CD4-positive, alpha-beta T cell (primary cell): ENCODE data around the gene PRKG1. TPM values are rescaled to one million over a fixed set of nuclear protein-coding genes. Genes with fewer than 3 reads are reported as not detected.

ENCODE experiments used
- ATAC-seq: fragments of 200-7000 bp; cut with Tn5 transposase; one replicate; pipeline ENCODE4 v1.10.0; 2022; ENCODE audit warnings: mild to moderate bottlenecking; ENCODE audit not compliant: poor library complexity
- CTCF ChIA-PET: fragments of 350-600 bp; sonication (Branson Sonifier 250); formaldehyde crosslinking; loops from one replicate; lab custom pipeline; 2021; ENCODE audit warnings: antibody characterized with exemption, inconsistent platforms; lab: Charles Lee
- POLR2A ChIA-PET: fragments of 350-600 bp; sonication (Branson Sonifier 250); formaldehyde crosslinking; loops from one replicate; lab custom pipeline; 2021; ENCODE audit warnings: antibody characterized with exemption, inconsistent platforms; lab: Charles Lee
- DNase-seq, 14 experiments: peaks; one replicate each; pipeline ENCODE4 v3.0.0-alpha.2; 2013 to 2020; ENCODE audit warnings: mixed read lengths in 2 of 14
- H3K27ac ChIP-seq, 2 donors: one replicate each; pipeline versions ENCODE4 v1.5.1 to v1.7.0; 2013; ENCODE audit warnings: low read length in 2 of 2, low read depth in 1 of 2, mild to moderate bottlenecking in 1 of 2
- H3K27me3 ChIP-seq, 2 experiments: 1 replicate in 1 of 2; 2 replicates in 1 of 2; pipeline versions ENCODE4 v1.6.1 to v1.7.0; 2013; ENCODE audit warnings: low read length in 2 of 2, control low read depth in 1 of 2, mild to moderate bottlenecking in 1 of 2, moderate library complexity in 1 of 2; ENCODE audit not compliant: insufficient read depth in 2 of 2, control insufficient read depth in 1 of 2
- H3K36me3 ChIP-seq: one replicate; pipeline ENCODE4 v1.6.1; 2013; ENCODE audit warnings: low read length, control low read depth; ENCODE audit not compliant: insufficient read depth
- H3K4me1 ChIP-seq: one replicate; pipeline ENCODE4 v1.6.1; 2013; ENCODE audit warnings: low read length, control low read depth; ENCODE audit not compliant: insufficient read depth
- H3K4me3 ChIP-seq: one replicate; pipeline ENCODE4 v1.5.1; 2013; ENCODE audit warnings: mild to moderate bottlenecking, low read length, moderate library complexity
- H3K9me3 ChIP-seq, 2 experiments: 1 replicate in 1 of 2; 2 replicates in 1 of 2; pipeline versions ENCODE4 v1.6.1 to v1.7.0; 2013; ENCODE audit warnings: low read length in 2 of 2, mild to moderate bottlenecking in 2 of 2, control low read depth in 1 of 2, moderate library complexity in 1 of 2; ENCODE audit not compliant: control insufficient read depth in 1 of 2, insufficient read depth in 1 of 2
- H3K27ac Mint-ChIP-seq: one replicate; pipeline ENCODE4 v1.8.0; 2020; ENCODE audit warnings: mixed read lengths
- H3K27me3 Mint-ChIP-seq: one replicate; pipeline ENCODE4 v1.8.0; 2021; ENCODE audit warnings: mixed read lengths
- H3K36me3 Mint-ChIP-seq: one replicate; pipeline ENCODE4 v1.8.0; 2021; ENCODE audit warnings: low read depth, mixed read lengths
- H3K4me1 Mint-ChIP-seq: one replicate; pipeline ENCODE4 v1.8.0; 2021; ENCODE audit warnings: low read depth, mixed read lengths
- H3K4me3 Mint-ChIP-seq: one replicate; pipeline ENCODE4 v1.8.0; 2020; ENCODE audit warnings: mild to moderate bottlenecking, mixed read lengths
- H3K9me3 Mint-ChIP-seq: one replicate; pipeline ENCODE4 v1.8.0; 2020; ENCODE audit warnings: mixed read lengths
- intact Hi-C, 2 experiments: fragments of 100-400 bp; cut with DNase I in 1 of 2; cut with micrococcal nuclease in 1 of 2; formaldehyde crosslinking; loops; one replicate each; pipeline versions ENCODE4 v1.15.1 to v1.9.0; 2023 to 2025; cut with DNase I, micrococcal nuclease
- total RNA-seq, 174 experiments: library from RNA in 2 of 174; stranded (reverse) in 2 of 174; gene quantifications; one replicate each; pipeline ENCODE4 v1.2.3 and lab custom pipeline; 2021 to 2026
- TF ChIP-seq, protein P1 (sequence below): fragments of 200-600 bp; IDR thresholded peaks from one replicate; pipeline ENCODE4 v1.8.0; 2022; ENCODE audit warnings: antibody characterized with exemption, mild to moderate bottlenecking

Gene PRKG1
- total RNA-seq, 2 experiments from 2014 or later, result 0.31 TPM; not detected in 1

DNA sequence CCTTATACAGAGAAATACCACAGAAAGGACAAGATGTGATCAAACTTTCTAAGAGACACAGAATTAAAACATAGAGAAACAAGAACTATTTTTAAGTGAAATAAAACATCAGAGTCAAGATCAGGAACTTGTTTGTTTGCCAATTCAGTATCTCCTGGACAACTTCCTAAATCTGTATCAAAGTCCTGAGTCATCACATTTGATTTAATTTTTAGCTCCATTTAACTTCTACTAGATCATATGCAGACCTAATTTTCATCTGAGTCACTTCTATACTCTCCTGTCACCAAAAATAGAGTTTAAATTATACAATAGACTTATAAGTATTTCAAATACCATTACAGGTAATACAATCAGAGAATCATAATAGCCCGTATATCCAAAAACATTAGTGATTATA lies 268.1 kb downstream of the PRKG1 start:
- no peaks in the 10 kb centered on the region for H3K4me1 Mint-ChIP-seq
- intact Hi-C loops, result no loop called here
- ChIA-PET POLR2A (no interaction called here), CTCF (interaction anchor here (0.6 kb wide), 1 partner anchor 58 kb away, joined by 3 read pairs; no protein-coding TSS in a partner anchor)
- no peak overlapping the region for H3K27ac Mint-ChIP-seq
- no peaks in the 10 kb centered on the region for H3K36me3 Mint-ChIP-seq
- Histone ChIP-seq H3K27ac (no peak overlapping the region), H3K4me3 (no peak overlapping the region), H3K27me3 (no peaks in the 10 kb centered on the region), H3K4me1 (no peaks in the 10 kb centered on the region), H3K9me3 (no peaks in the 10 kb centered on the region), H3K36me3 (no peaks in the 10 kb centered on the region)
- no peak overlapping the region for H3K4me3 Mint-ChIP-seq
- peaks cover 2% of the 10 kb centered on the region for H3K9me3 Mint-ChIP-seq
- no peak for DNase-seq
- no peak for ATAC-seq
- H3K27me3 Mint-ChIP-seq, result no peaks in the 10 kb centered on the region
- TF ChIP-seq, protein P1, sequence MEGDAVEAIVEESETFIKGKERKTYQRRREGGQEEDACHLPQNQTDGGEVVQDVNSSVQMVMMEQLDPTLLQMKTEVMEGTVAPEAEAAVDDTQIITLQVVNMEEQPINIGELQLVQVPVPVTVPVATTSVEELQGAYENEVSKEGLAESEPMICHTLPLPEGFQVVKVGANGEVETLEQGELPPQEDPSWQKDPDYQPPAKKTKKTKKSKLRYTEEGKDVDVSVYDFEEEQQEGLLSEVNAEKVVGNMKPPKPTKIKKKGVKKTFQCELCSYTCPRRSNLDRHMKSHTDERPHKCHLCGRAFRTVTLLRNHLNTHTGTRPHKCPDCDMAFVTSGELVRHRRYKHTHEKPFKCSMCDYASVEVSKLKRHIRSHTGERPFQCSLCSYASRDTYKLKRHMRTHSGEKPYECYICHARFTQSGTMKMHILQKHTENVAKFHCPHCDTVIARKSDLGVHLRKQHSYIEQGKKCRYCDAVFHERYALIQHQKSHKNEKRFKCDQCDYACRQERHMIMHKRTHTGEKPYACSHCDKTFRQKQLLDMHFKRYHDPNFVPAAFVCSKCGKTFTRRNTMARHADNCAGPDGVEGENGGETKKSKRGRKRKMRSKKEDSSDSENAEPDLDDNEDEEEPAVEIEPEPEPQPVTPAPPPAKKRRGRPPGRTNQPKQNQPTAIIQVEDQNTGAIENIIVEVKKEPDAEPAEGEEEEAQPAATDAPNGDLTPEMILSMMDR, result no peak

DNA sequence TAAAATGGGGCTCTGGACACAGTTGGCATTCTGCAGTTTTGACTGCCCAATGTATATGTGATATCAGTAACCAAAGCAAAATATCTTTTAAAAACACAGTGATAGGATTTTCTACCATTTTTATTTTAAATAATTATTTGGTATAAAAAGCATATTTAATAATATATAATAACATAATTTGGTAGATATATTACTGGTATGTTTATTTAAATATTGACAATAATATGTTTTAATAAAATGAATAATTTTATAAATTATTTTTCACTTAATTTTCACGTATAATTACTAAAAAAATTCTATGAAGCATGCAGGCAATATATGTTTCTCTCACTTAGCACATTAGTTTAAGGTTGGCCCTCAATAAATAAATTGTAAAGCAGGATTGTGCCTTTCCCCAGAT lies 269.1 kb downstream of the PRKG1 start:
- Mint-ChIP-seq H3K4me1 (no peaks in the 10 kb centered on the region), H3K36me3 (no peaks in the 10 kb centered on the region), H3K9me3 (peaks cover 2% of the 10 kb centered on the region), H3K4me3 (no peak overlapping the region), H3K27ac (no peak overlapping the region), H3K27me3 (no peaks in the 10 kb centered on the region)
- no peaks in the 10 kb centered on the region for H3K27me3 ChIP-seq
- intact Hi-C loops, result no loop called here
- H3K36me3 ChIP-seq, result no peaks in the 10 kb centered on the region
- no peaks in the 10 kb centered on the region for H3K4me1 ChIP-seq
- no peaks in the 10 kb centered on the region for H3K9me3 ChIP-seq
- ChIA-PET CTCF (no interaction called here), POLR2A (no interaction called here)
- ATAC-seq (no peak), DNase-seq (no peak)
- H3K4me3 ChIP-seq, result no peak overlapping the region
- no peak overlapping the region for H3K27ac ChIP-seq
- TF ChIP-seq, protein P1, result no peak

DNA sequence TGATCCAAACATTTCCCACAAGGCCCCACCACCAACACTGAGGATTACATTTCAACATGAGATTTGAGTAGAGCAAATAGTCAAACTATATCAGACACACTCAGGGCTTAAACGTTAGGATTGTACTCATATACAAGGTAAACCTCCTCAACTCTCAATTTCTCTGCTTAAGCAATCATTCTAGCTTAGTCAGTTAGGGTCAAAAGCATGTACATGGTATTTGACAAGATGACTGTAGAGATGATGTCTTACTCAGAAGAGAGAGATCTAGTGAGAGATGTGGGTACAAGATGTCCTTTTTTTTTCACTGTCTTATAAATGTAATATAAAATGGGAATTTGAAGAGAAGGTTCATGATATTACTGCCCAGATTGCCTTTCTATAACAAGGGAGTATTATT lies 270.1 kb downstream of the PRKG1 start:
- H3K27me3 Mint-ChIP-seq, result no peaks in the 10 kb centered on the region
- Histone ChIP-seq H3K27me3 (no peaks in the 10 kb centered on the region), H3K27ac (no peak overlapping the region), H3K9me3 (no peaks in the 10 kb centered on the region), H3K4me3 (no peak overlapping the region), H3K4me1 (no peaks in the 10 kb centered on the region), H3K36me3 (no peaks in the 10 kb centered on the region)
- ATAC-seq, result no peak
- peaks cover 2% of the 10 kb centered on the region for H3K9me3 Mint-ChIP-seq
- intact Hi-C loops, result no loop called here
- CTCF ChIA-PET, result no interaction called here
- no peaks in the 10 kb centered on the region for H3K4me1 Mint-ChIP-seq
- no peak overlapping the region for H3K27ac Mint-ChIP-seq
- H3K36me3 Mint-ChIP-seq, result no peaks in the 10 kb centered on the region
- no peak overlapping the region for H3K4me3 Mint-ChIP-seq
- no peak for DNase-seq
- POLR2A ChIA-PET, result no interaction called here
- TF ChIP-seq, protein P1, result no peak
